Glutamatergic neuron (in vitro differentiated cells): Measurements from ENCODE around the gene HNF1B. TPM values are rescaled to one million over a fixed set of nuclear protein-coding genes. Genes with fewer than 3 reads are reported as not detected.
"Not testable (repeated sequence)": the region's sequence is repeated elsewhere in the genome, so short reads cannot be mapped to it uniquely, and the experiment has no call there.

Source experiments
- DNase-seq: peaks from one replicate; pipeline ENCODE4 v3.0.0; 2022
- H3K27ac Mint-ChIP-seq: one replicate; pipeline ENCODE4 v1.8.0; 2020; ENCODE audit warnings: mild to moderate bottlenecking, mixed read lengths, inconsistent platforms; ENCODE audit not compliant: unreplicated experiment
- H3K27me3 Mint-ChIP-seq: one replicate; pipeline ENCODE4 v1.8.0; 2020; ENCODE audit warnings: mild to moderate bottlenecking, moderate library complexity, mixed read lengths, inconsistent platforms; ENCODE audit not compliant: unreplicated experiment
- H3K36me3 Mint-ChIP-seq: one replicate; pipeline ENCODE4 v1.8.0; 2020; ENCODE audit warnings: mild to moderate bottlenecking, mixed read lengths, inconsistent platforms; ENCODE audit not compliant: unreplicated experiment
- H3K4me1 Mint-ChIP-seq: one replicate; pipeline ENCODE4 v1.8.0; 2020; ENCODE audit warnings: mild to moderate bottlenecking, low read depth, mixed read lengths, inconsistent platforms; ENCODE audit not compliant: unreplicated experiment
- H3K4me3 Mint-ChIP-seq: one replicate; pipeline ENCODE4 v1.8.0; 2020; ENCODE audit warnings: mild to moderate bottlenecking, mixed read lengths, inconsistent platforms; ENCODE audit not compliant: unreplicated experiment
- H3K9me3 Mint-ChIP-seq: one replicate; pipeline ENCODE4 v1.8.0; 2020; ENCODE audit warnings: mild to moderate bottlenecking, moderate library complexity, mixed read lengths, inconsistent platforms; ENCODE audit not compliant: unreplicated experiment
- total RNA-seq: library from RNA; stranded (reverse); fragmentation: NEBNext Ultra II Directional; extraction: Animal tissue kit (Norgen Biotek cat#: 25700); gene quantifications from one replicate; pipeline ENCODE4 v1.2.1, GENCODE V29; 2021; ENCODE audit not compliant: unreplicated experiment
- TF ChIP-seq, protein P1 (sequence below): fragments of 200-600 bp; sonication (generic); IDR thresholded peaks from one replicate; pipeline ENCODE4 v1.5.0; 2021; ENCODE audit not compliant: partially characterized antibody, unreplicated experiment

Gene HNF1B
- total RNA-seq, 1 donor from 2014 or later = not detected

DNA sequence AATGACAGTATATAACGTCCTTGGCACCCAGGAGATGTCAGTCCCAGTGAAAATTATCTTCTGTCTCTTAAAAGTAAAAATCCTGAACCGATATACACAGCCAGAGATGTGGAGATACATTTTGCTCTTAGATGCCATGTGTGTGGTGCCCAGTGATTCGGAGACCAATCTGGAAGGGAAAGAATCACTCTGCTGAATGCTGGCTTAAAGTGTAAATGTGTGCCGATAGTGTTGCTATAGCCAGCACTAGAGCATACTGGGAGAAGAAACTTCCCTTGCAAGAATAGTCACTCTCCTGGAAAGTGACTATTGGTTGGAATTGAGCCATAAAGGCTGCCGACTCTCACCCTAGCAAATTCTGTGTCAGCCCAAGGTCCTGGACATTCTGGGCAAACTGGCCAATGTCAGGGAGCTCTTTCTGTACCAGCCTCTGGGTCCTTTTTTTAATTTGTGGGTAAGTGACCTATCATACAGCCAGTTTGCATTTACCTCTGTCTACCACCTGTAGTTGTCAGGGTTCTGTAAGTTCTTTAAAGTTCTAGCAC is 44.2 kb upstream of the HNF1B start:
- Mint-ChIP-seq H3K9me3 (no peaks in the 10 kb centered on the region), H3K27ac (no peak overlapping the region), H3K36me3 (no peaks in the 10 kb centered on the region), H3K4me1 (no peaks in the 10 kb centered on the region), H3K27me3 (no peaks in the 10 kb centered on the region), H3K4me3 (no peak overlapping the region)
- no peak for DNase-seq
- TF ChIP-seq, protein P1, sequence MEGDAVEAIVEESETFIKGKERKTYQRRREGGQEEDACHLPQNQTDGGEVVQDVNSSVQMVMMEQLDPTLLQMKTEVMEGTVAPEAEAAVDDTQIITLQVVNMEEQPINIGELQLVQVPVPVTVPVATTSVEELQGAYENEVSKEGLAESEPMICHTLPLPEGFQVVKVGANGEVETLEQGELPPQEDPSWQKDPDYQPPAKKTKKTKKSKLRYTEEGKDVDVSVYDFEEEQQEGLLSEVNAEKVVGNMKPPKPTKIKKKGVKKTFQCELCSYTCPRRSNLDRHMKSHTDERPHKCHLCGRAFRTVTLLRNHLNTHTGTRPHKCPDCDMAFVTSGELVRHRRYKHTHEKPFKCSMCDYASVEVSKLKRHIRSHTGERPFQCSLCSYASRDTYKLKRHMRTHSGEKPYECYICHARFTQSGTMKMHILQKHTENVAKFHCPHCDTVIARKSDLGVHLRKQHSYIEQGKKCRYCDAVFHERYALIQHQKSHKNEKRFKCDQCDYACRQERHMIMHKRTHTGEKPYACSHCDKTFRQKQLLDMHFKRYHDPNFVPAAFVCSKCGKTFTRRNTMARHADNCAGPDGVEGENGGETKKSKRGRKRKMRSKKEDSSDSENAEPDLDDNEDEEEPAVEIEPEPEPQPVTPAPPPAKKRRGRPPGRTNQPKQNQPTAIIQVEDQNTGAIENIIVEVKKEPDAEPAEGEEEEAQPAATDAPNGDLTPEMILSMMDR = no peak

DNA sequence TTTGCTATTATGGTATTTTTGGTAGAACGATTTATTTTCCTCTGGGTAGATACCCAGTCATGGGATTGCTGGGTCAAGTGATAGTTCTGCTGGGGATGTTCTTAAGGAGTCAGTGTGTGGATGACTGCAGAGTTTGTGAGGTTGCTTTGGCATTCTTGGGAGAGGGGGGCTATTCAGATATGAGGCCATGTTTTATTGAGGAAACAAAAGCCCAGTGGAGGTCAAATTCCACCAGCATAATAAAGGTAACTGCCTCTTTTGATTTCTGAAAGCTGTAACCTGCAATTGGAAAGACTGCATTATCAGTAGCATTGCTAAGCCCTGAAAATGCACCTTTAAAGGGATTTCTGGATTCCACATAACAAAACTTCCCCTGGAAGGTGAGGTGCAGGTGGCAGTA is 43.7 kb upstream of the HNF1B start:
- no peaks in the 10 kb centered on the region for H3K27me3 Mint-ChIP-seq
- TF ChIP-seq, protein P1 = no peak
- peaks cover 1% of the 10 kb centered on the region for H3K9me3 Mint-ChIP-seq
- H3K4me3 Mint-ChIP-seq = no peak overlapping the region
- H3K4me1 Mint-ChIP-seq = no peaks in the 10 kb centered on the region
- no peak for DNase-seq
- no peak overlapping the region for H3K27ac Mint-ChIP-seq
- H3K36me3 Mint-ChIP-seq = no peaks in the 10 kb centered on the region

DNA sequence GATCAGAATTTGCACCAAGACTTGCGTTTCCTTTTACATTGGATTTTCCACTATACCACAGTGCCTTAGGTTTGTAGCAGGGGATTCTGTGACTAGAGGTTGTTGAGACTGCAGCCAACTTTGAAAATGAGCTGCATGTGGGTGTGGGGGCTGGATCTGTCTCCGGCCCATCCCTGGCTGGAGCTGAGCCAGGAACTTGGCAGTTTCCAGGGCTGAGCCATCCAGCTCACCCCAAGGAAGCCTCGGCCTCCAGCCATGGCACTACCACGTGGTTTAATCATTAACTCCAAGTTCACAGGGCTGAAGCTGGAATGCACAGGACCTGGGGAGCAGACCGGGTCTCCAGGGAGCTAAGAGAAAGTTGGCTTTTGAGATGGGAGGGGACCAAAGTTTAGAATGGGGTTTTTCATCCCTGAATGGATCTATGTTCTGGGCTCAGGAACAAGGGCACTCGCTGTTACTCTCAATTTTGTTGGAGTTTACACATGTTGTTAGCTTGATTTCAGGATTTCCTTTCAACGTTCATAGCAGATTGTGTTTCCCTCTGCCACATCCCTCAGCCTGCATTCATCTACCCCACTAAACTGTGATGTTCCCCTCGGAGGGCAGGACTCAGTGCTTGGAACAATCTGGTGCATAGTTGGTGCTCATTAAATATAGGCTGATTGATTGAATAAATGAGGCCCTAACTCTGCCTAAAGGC is 42.3 kb upstream of the HNF1B start:
- H3K27me3 Mint-ChIP-seq = peaks cover 1% of the 10 kb centered on the region
- H3K4me3 Mint-ChIP-seq = no peak overlapping the region
- no peaks in the 10 kb centered on the region for H3K4me1 Mint-ChIP-seq
- no peaks in the 10 kb centered on the region for H3K36me3 Mint-ChIP-seq
- no peak for DNase-seq
- peaks cover 2% of the 10 kb centered on the region for H3K9me3 Mint-ChIP-seq
- H3K27ac Mint-ChIP-seq = no peak overlapping the region
- TF ChIP-seq, protein P1 = no peak

DNA sequence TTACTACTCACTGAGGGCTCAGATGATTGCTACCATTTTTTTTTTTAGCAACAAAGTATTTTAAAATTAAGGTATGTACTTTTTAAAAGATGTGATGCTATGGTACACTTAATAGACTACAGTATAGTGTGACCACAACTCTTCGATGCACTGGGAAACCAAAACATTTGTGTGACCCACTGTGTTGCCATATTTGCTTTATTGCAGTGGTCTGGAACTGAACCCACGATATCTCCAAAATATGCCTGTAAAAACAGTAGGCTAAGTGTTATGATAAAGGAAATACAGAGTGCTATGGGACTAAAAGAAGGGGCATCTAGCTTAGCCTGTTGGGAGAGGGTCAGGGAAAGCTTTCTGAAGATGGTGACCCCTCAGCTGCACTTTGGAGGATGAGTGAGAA is 41.6 kb upstream of the HNF1B start:
- peaks cover 2% of the 10 kb centered on the region for H3K27me3 Mint-ChIP-seq
- no peak for DNase-seq
- TF ChIP-seq, protein P1 = no peak
- H3K36me3 Mint-ChIP-seq = no peaks in the 10 kb centered on the region
- H3K4me1 Mint-ChIP-seq = no peaks in the 10 kb centered on the region
- H3K27ac Mint-ChIP-seq = no peak overlapping the region
- H3K4me3 Mint-ChIP-seq = no peak overlapping the region
- H3K9me3 Mint-ChIP-seq = peaks cover 2% of the 10 kb centered on the region

DNA sequence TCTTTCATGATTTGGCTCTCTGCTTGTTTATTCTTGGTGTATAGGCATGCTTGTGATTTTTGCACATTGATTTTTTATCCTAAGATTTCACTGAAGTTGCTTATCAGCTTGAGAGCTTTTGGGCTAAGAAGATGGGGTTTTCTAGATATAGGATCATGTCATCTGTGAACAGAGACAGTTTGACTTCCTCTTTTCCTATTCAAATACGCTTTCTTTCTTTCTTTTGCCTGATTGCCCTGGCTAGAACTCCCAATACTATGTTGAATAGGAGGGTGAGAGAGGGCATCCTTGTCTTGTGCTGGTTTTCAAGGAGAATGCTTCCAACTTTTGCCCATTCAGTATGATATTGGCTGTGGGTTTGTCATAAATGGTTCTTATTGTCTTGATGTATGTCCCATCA is 37.6 kb upstream of the HNF1B start:
- H3K27ac Mint-ChIP-seq, DNase-seq, H3K9me3 Mint-ChIP-seq, H3K27me3 Mint-ChIP-seq, H3K4me1 Mint-ChIP-seq, H3K4me3 Mint-ChIP-seq, H3K36me3 Mint-ChIP-seq: not testable (repeated sequence)
